IMR-90 (cell line): Measurements from ENCODE around the gene CXorf49. TPM values are rescaled to one million over a fixed set of nuclear protein-coding genes. Genes with fewer than 3 reads are reported as not detected.

Source experiments
- ATAC-seq: fragments of 200-7000 bp; cut with Tn5 transposase; 2 replicates; pipeline ENCODE4 v1.9.1; 2020; ENCODE audit warnings: low read depth, mild to moderate bottlenecking, moderate library complexity
- BruUV-seq: library from RNA; stranded (reverse); fragments of 400-500 nt; replicated peaks from 2 replicates; lab custom pipeline; 2021; lab: Mats Ljungman, UMichigan
- CTCF ChIA-PET: fragments of 300-600 bp; formaldehyde crosslinking; extraction: SDS; loops from one replicate; lab custom pipeline; 2021; ENCODE audit warnings: antibody characterized with exemption; lab: Yijun Ruan, JAX
- POLR2A ChIA-PET: fragments of 300-600 bp; sonication (Branson Sonifier 250); formaldehyde crosslinking; loops from one replicate; lab custom pipeline; 2022; ENCODE audit warnings: antibody characterized with exemption; ENCODE audit not compliant: unreplicated experiment; lab: Charles Lee
- DNase-seq: peaks from one replicate; pipeline ENCODE4 v3.0.0; 2013
- H2AFZ ChIP-seq: replicated peaks from 2 replicates; pipeline ENCODE3; 2013; ENCODE audit warnings: low read length, mild to moderate bottlenecking; ENCODE audit not compliant: poor library complexity
- H2AK5ac ChIP-seq: 2 replicates; pipeline ENCODE4 v1.6.1; 2013; ENCODE audit warnings: low read depth, low read length, inconsistent platforms
- H2AK9ac ChIP-seq: replicated peaks from 2 replicates; pipeline ENCODE3; 2013; ENCODE audit warnings: mild to moderate bottlenecking, low read depth, low read length, moderate library complexity; ENCODE audit not compliant: poor library complexity
- H2BK120ac ChIP-seq: 2 replicates; pipeline ENCODE4 v1.6.1; 2013; ENCODE audit warnings: low read depth, low read length, inconsistent platforms
- H2BK15ac ChIP-seq: 3 replicates; pipeline ENCODE4 v1.6.1; 2013; ENCODE audit warnings: low read depth, low read length, inconsistent platforms
- H2BK20ac ChIP-seq: 2 replicates; pipeline ENCODE4 v1.6.1; 2013; ENCODE audit warnings: low read depth, mild to moderate bottlenecking, inconsistent platforms, low read length, moderate library complexity
- H2BK5ac ChIP-seq: 2 replicates; pipeline ENCODE4 v1.6.1; 2013; ENCODE audit warnings: mild to moderate bottlenecking, low read depth, low read length, inconsistent platforms; ENCODE audit not compliant: poor library complexity, severe bottlenecking
- H3K14ac ChIP-seq: replicated peaks from 2 replicates; pipeline ENCODE4 v1.6.1; 2013; ENCODE audit warnings: low read depth, low read length, inconsistent platforms
- H3K18ac ChIP-seq: 2 replicates; pipeline ENCODE4 v1.6.1; 2013; ENCODE audit warnings: low read depth, low read length, control low read depth
- H3K23ac ChIP-seq: 2 replicates; pipeline ENCODE4 v1.6.1; 2013; ENCODE audit warnings: low read depth, low read length, inconsistent platforms
- H3K27ac ChIP-seq: 2 replicates; pipeline ENCODE4 v1.5.1; 2013; ENCODE audit warnings: mild to moderate bottlenecking, control low read depth, low read length; ENCODE audit not compliant: insufficient read depth
- H3K27me3 ChIP-seq: 2 replicates; pipeline ENCODE4 v1.6.1; 2013; ENCODE audit warnings: low read length; ENCODE audit not compliant: control insufficient read depth, insufficient read depth
- H3K36me3 ChIP-seq: 2 replicates; pipeline ENCODE4 v1.6.1; 2013; ENCODE audit warnings: low read length, mixed read lengths; ENCODE audit not compliant: control insufficient read depth, insufficient read depth
- H3K4ac ChIP-seq: 2 replicates; pipeline ENCODE4 v1.6.1; 2013; ENCODE audit warnings: low read depth, low read length, inconsistent platforms
- H3K4me1 ChIP-seq: 2 replicates; pipeline ENCODE4 v1.6.1; 2013; ENCODE audit warnings: low read length, mixed read lengths; ENCODE audit not compliant: control insufficient read depth, insufficient read depth
- H3K4me2 ChIP-seq: 2 replicates; pipeline ENCODE4 v1.6.1; 2013; ENCODE audit warnings: low read depth, mild to moderate bottlenecking, control low read depth, low read length, moderate library complexity
- H3K4me3 ChIP-seq: 2 replicates; pipeline ENCODE4 v1.5.1; 2013; ENCODE audit warnings: low read depth, mild to moderate bottlenecking, control low read depth, low read length, moderate library complexity; ENCODE audit not compliant: insufficient read depth
- H3K56ac ChIP-seq: 2 replicates; pipeline ENCODE4 v1.6.1; 2013; ENCODE audit warnings: low read length, inconsistent platforms; ENCODE audit not compliant: insufficient read depth; ENCODE audit errors: extremely low read depth
- H3K79me1 ChIP-seq, 2 experiments: 2 replicates each; pipeline ENCODE4 v1.6.1; 2013; ENCODE audit warnings: low read length in 2 of 2, inconsistent platforms in 1 of 2, low read depth in 1 of 2
- H3K9ac ChIP-seq: 2 replicates; pipeline ENCODE4 v1.6.1; 2013; ENCODE audit warnings: low read depth, low read length, control low read depth
- H3K9me1 ChIP-seq: 2 replicates; pipeline ENCODE4 v1.6.1; 2013; ENCODE audit warnings: low read length, inconsistent platforms; ENCODE audit not compliant: insufficient read depth
- H3K9me3 ChIP-seq: 2 replicates; pipeline ENCODE4 v1.6.1; 2013; ENCODE audit warnings: low read length; ENCODE audit not compliant: control insufficient read depth, insufficient read depth
- H4K20me1 ChIP-seq: 2 replicates; pipeline ENCODE4 v1.6.1; 2013; ENCODE audit warnings: low read length, inconsistent platforms; ENCODE audit not compliant: insufficient read depth
- H4K5ac ChIP-seq: 2 replicates; pipeline ENCODE4 v1.6.1; 2013; ENCODE audit warnings: mild to moderate bottlenecking, low read depth, low read length, control low read depth
- H4K8ac ChIP-seq, 2 experiments: 2 replicates each; pipeline ENCODE4 v1.6.1; 2013; ENCODE audit warnings: low read depth in 2 of 2, low read length in 2 of 2, control low read depth in 1 of 2, inconsistent platforms in 1 of 2
- H4K91ac ChIP-seq: 2 replicates; pipeline ENCODE4 v1.6.1; 2013; ENCODE audit warnings: low read depth, low read length, inconsistent platforms; ENCODE audit not compliant: insufficient read depth
- BHLHE40 ChIP-seq: fragments of 150-350 bp; IDR thresholded peaks from 2 replicates; pipeline ENCODE4 v1.6.1; 2016; ENCODE audit warnings: mild to moderate bottlenecking, low read depth, low read length
- CEBPB ChIP-seq: IDR thresholded peaks from 2 replicates; pipeline ENCODE4 v1.6.1; 2012; ENCODE audit warnings: low read depth, low read length, improper control_type of control experiment
- CHD1 ChIP-seq: IDR thresholded peaks from 2 replicates; pipeline ENCODE4 v1.6.1; 2012; ENCODE audit warnings: low read depth, low read length, improper control_type of control experiment
- FOS ChIP-seq: fragments of 150-350 bp; IDR thresholded peaks from 2 replicates; pipeline ENCODE4 v1.6.1; 2016; ENCODE audit warnings: low read depth, low read length
- MAFK ChIP-seq: IDR thresholded peaks from 2 replicates; pipeline ENCODE4 v1.6.1; 2012; ENCODE audit warnings: low read depth, low read length, improper control_type of control experiment
- MAZ ChIP-seq: IDR thresholded peaks from 2 replicates; pipeline ENCODE4 v1.6.1; 2012; ENCODE audit warnings: low read depth, mild to moderate bottlenecking, low read length, improper control_type of control experiment, moderate library complexity, borderline replicate concordance
- MXI1 ChIP-seq: IDR thresholded peaks from 2 replicates; pipeline ENCODE4 v1.6.1; 2012; ENCODE audit warnings: low read depth, mild to moderate bottlenecking, low read length, moderate library complexity, borderline replicate concordance
- NFE2L2 ChIP-seq: fragments of 150-350 bp; IDR thresholded peaks from 2 replicates; pipeline ENCODE4 v1.6.1; 2016; ENCODE audit warnings: low read depth, mild to moderate bottlenecking, low read length
- RCOR1 ChIP-seq: IDR thresholded peaks from 2 replicates; pipeline ENCODE4 v1.6.1; 2012; ENCODE audit warnings: mild to moderate bottlenecking, low read length, improper control_type of control experiment; ENCODE audit not compliant: insufficient replicate concordance
- RFX5 ChIP-seq: IDR thresholded peaks from 2 replicates; pipeline ENCODE4 v1.8.0; 2012; ENCODE audit warnings: low read depth, mild to moderate bottlenecking, low read length, moderate library complexity
- WGBS, 2 experiments: methylation state at CpG; one replicate each; pipeline versions ENCODE4 v1.1.5 to v1.1.7; 2013; ENCODE audit warnings: missing lambda C conversion rate in 2 of 2; ENCODE audit not compliant: insufficient read length in 1 of 2; ENCODE audit errors: extremely low coverage in 2 of 2; 5-methylcytosine and 5-hydroxymethylcytosine counted together
- dilution Hi-C: fragments of 300-500 bp; cut with HindIII; formaldehyde crosslinking; loops from one replicate; pipeline ENCODE4 v1.14.3; 2018; ENCODE audit warnings: low sequenced_read_pairs; ENCODE audit not compliant: unreplicated experiment
- in situ Hi-C: fragments of 300-500 bp; cut with MboI; formaldehyde crosslinking; loops from 3 replicates; pipeline ENCODE4 v1.14.3; 2019; ENCODE audit warnings: low sequenced_read_pairs, inconsistent platforms, mixed read lengths
- intact Hi-C: fragments of 100-400 bp; cut with micrococcal nuclease; formaldehyde crosslinking; loops from 2 replicates; pipeline ENCODE4 v1.10.0; 2022
- polyA plus RNA-seq, 3 experiments: library from polyadenylated mRNA; depleted of rRNA; stranded (reverse); fragments of >200 nt; gene quantifications; 2 replicates each; pipeline ENCODE4 v1.2.3, GENCODE V29; 2012; ENCODE audit warnings: low replicate concordance in 1 of 3
- total RNA-seq: library from RNA; depleted of rRNA; stranded (reverse); fragments of >200 nt; gene quantifications from 2 replicates; pipeline ENCODE4 v1.2.3, GENCODE V29; 2012
- TF ChIP-seq, protein P1 (sequence below): fragments of 150-350 bp; IDR thresholded peaks from 2 replicates; pipeline ENCODE4 v1.6.1; 2017; ENCODE audit warnings: mild to moderate bottlenecking, antibody characterized with exemption, low read length, low read depth
- TF ChIP-seq, protein P2 (sequence below): fragments of 150-350 bp; IDR thresholded peaks from 2 replicates; pipeline ENCODE4 v1.6.1; 2016; ENCODE audit warnings: low read depth, mild to moderate bottlenecking, low read length, moderate library complexity, borderline replicate concordance

CXorf49 gene
- total and polyA plus RNA-seq, 2 of the 4 experiments (the other 2 are of a cell fraction): not detected

- TF ChIP-seq RFX5 (no peak), MAFK (no peak)
Observed at GRCh38 chrX:71667328-71668247, 50.5 kb downstream of the CXorf49 start, which contains the start of gene LOC101059915 (continued).

GRCh38 chrX:71666240-71667223 is 51.6 kb downstream of the CXorf49 start:
- H3K18ac ChIP-seq: no peak overlapping the region
- H3K79me1 ChIP-seq: no peaks in the 10 kb centered on the region
- H4K8ac ChIP-seq: no peak overlapping the region
- H4K5ac ChIP-seq: no peak overlapping the region
- CTCF ChIA-PET: no interaction called here
- no peaks in the 10 kb centered on the region for H3K9me1 ChIP-seq
- no peak overlapping the region for H4K91ac ChIP-seq
- no peak overlapping the region for H2BK5ac ChIP-seq
- no peaks in the 10 kb centered on the region for H3K4me1 ChIP-seq
- no peaks in the 10 kb centered on the region for H3K36me3 ChIP-seq
- peaks cover 2% of the 10 kb centered on the region; the same call in 1 of the 2 replicates for H3K9me3 ChIP-seq
- no peaks in the 10 kb centered on the region for H4K20me1 ChIP-seq
- WGBS, 2 experiments: 79% methylated on average over 25 of the region's 48 CpGs; no CpG with 5 or more reads in 1 of the 2 experiments
- ATAC-seq (no peak), DNase-seq (no peak)
- no peak overlapping the region for H2BK15ac ChIP-seq
- no peak overlapping the region for H2BK120ac ChIP-seq
- H3K27ac ChIP-seq: no peak overlapping the region
- H3K9ac ChIP-seq: no peak overlapping the region
- in situ Hi-C loops (loop anchor here (25.0 kb wide), 1 partner anchor 196 kb away; no protein-coding TSS in a partner anchor), intact Hi-C loops (no loop called here), dilution Hi-C loops (no loop called here)
- peaks cover 7% of the 10 kb centered on the region; the same call in 1 of the 2 replicates for H3K27me3 ChIP-seq
- no peak overlapping the region for H2AK5ac ChIP-seq
- no peak overlapping the region for H3K23ac ChIP-seq
- no peak overlapping the region for H3K4me3 ChIP-seq
- BruUV-seq: no TSS peak
- no peak overlapping the region for H3K14ac ChIP-seq
- no peak overlapping the region for H3K4me2 ChIP-seq
- no peak overlapping the region for H2BK20ac ChIP-seq
- no peak overlapping the region for H2AFZ ChIP-seq
- H2AK9ac ChIP-seq: no peak overlapping the region
- no peak overlapping the region for H3K4ac ChIP-seq
- H3K56ac ChIP-seq: no peak overlapping the region
- POLR2A ChIA-PET: no interaction called here
- no peak for TF ChIP-seq CEBPB
- no peak for TF ChIP-seq CHD1
- TF ChIP-seq BHLHE40: no peak
- TF ChIP-seq, protein P1, sequence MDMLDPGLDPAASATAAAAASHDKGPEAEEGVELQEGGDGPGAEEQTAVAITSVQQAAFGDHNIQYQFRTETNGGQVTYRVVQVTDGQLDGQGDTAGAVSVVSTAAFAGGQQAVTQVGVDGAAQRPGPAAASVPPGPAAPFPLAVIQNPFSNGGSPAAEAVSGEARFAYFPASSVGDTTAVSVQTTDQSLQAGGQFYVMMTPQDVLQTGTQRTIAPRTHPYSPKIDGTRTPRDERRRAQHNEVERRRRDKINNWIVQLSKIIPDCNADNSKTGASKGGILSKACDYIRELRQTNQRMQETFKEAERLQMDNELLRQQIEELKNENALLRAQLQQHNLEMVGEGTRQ: no peak
- TF ChIP-seq NFE2L2: no peak
- no peak for TF ChIP-seq MAZ
- no peak for TF ChIP-seq FOS
- TF ChIP-seq MXI1: no peak
- no peak for TF ChIP-seq RCOR1
- TF ChIP-seq, protein P2, sequence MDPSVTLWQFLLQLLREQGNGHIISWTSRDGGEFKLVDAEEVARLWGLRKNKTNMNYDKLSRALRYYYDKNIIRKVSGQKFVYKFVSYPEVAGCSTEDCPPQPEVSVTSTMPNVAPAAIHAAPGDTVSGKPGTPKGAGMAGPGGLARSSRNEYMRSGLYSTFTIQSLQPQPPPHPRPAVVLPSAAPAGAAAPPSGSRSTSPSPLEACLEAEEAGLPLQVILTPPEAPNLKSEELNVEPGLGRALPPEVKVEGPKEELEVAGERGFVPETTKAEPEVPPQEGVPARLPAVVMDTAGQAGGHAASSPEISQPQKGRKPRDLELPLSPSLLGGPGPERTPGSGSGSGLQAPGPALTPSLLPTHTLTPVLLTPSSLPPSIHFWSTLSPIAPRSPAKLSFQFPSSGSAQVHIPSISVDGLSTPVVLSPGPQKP: no peak
